Measurements from ENCODE around the gene ITPR1. TPM values are rescaled to one million over a fixed set of nuclear protein-coding genes. Genes with fewer than 3 reads are reported as not detected.
A peak's percentile ranks its signal among the peaks of the same experiment; 100 is the strongest.

Gene ITPR1
- total and polyA plus RNA-seq, 3 donors from 2014 or later = 26.5 to 129 (median 59.7) TPM

DNA sequence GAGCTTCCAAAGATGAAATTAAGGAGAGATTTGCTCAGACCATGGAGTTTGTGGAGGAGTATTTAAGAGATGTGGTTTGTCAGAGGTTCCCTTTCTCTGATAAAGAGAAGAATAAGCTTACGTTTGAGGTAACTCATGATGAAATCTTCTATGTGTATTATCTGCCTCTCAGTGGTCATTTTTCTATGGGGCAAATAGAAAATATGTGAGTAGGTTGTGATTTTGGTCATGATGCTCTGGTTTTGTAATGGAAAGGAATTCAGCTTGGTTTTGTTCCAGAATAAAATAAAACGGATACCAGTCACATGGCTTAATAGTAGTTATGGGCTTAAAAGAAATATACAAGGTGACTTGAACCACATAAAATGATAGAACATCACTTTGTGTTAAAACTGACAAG lies 181.1 kb downstream of the ITPR1 start:
- no peaks in the 10 kb centered on the region for H3K4me1 ChIP-seq
- no peak overlapping the region for H3K4me3 ChIP-seq
- H3K36me3 ChIP-seq (ENCODE audit: low read depth, missing control alignments) = no peaks in the 10 kb centered on the region
- intact Hi-C loops (cut with DNase I; ENCODE audit: low total_unique reads) = no loop called here
- DNase-seq = no peak
- WGBS, 2 donors = 38 to 46% methylated on average over 2 of the region's 2 CpGs
- peak overlapping the region in 1 of 2 donors; percentile 33 for H3K27ac ChIP-seq
- H3K27me3 ChIP-seq = no peaks in the 10 kb centered on the region
- no peaks in the 10 kb centered on the region for H3K9me3 ChIP-seq
- no peak for TF ChIP-seq POLR2A (IDR thresholded peaks at IDR 0.05)
- TF ChIP-seq, protein P1, sequence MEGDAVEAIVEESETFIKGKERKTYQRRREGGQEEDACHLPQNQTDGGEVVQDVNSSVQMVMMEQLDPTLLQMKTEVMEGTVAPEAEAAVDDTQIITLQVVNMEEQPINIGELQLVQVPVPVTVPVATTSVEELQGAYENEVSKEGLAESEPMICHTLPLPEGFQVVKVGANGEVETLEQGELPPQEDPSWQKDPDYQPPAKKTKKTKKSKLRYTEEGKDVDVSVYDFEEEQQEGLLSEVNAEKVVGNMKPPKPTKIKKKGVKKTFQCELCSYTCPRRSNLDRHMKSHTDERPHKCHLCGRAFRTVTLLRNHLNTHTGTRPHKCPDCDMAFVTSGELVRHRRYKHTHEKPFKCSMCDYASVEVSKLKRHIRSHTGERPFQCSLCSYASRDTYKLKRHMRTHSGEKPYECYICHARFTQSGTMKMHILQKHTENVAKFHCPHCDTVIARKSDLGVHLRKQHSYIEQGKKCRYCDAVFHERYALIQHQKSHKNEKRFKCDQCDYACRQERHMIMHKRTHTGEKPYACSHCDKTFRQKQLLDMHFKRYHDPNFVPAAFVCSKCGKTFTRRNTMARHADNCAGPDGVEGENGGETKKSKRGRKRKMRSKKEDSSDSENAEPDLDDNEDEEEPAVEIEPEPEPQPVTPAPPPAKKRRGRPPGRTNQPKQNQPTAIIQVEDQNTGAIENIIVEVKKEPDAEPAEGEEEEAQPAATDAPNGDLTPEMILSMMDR (IDR thresholded peaks at IDR 0.05) = no peak

DNA sequence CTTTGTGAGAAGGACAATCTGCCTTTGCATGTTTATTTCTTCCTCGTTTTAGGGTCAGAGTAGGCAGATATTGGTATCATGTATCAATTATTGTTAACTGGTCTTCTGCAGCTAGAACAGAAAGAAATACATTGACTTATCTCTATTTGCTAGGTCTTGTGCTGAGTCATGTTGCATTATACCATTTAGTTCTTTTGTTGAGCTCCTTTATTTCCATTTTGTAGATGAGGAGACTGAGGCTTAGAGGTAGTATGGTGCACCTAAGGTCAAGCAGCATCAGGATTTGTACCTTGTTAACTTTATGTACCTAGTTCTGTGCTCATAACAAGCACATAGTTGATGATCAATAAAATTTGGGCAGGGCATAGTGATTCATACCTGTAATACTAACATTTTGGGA lies 182.6 kb downstream of the ITPR1 start:
- H3K4me1 ChIP-seq = no peaks in the 10 kb centered on the region
- H3K27me3 ChIP-seq = no peaks in the 10 kb centered on the region
- no peak overlapping the region for H3K4me3 ChIP-seq
- H3K36me3 ChIP-seq (ENCODE audit: low read depth, missing control alignments) = no peaks in the 10 kb centered on the region
- no peak for DNase-seq
- intact Hi-C loops (cut with DNase I; ENCODE audit: low total_unique reads) = no loop called here
- no peak for TF ChIP-seq POLR2A (IDR thresholded peaks at IDR 0.05)
- TF ChIP-seq, protein P1 (IDR thresholded peaks at IDR 0.05) = no peak
- 64 to 76% methylated on average over 1 of the region's 1 CpG for WGBS, 2 donors
- no peaks in the 10 kb centered on the region for H3K9me3 ChIP-seq
- no peak overlapping the region for H3K27ac ChIP-seq

DNA sequence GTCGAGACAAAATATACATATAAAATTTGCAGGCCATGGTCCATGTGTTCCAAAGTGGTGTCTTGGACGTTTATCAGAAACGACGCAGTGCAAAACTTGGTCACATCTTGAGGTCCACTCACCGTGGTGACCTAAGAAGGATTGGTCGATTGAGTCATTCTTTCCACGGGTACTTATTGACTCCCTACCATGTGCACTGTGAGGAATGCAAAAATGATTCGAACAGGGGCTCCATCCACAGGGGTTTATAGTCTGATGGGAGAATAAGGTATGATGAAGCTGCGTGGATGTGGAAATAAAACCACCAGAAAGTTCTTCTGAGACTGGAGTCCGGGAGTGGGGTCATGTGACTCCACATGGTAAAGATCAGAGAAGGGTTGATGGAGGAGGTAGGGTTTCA lies 185.2 kb downstream of the ITPR1 start:
- no peaks in the 10 kb centered on the region for H3K9me3 ChIP-seq
- H3K27me3 ChIP-seq = no peaks in the 10 kb centered on the region
- WGBS, 2 donors = 94% methylated on average over 10 of the region's 10 CpGs
- intact Hi-C loops (cut with DNase I; ENCODE audit: low total_unique reads) = no loop called here
- no peaks in the 10 kb centered on the region for H3K36me3 ChIP-seq (ENCODE audit: low read depth, missing control alignments)
- H3K4me3 ChIP-seq = no peak overlapping the region
- DNase-seq = no peak
- no peak for TF ChIP-seq POLR2A (IDR thresholded peaks at IDR 0.05)
- TF ChIP-seq, protein P1 (IDR thresholded peaks at IDR 0.05) = no peak
- no peaks in the 10 kb centered on the region for H3K4me1 ChIP-seq
- no peak overlapping the region for H3K27ac ChIP-seq

DNA sequence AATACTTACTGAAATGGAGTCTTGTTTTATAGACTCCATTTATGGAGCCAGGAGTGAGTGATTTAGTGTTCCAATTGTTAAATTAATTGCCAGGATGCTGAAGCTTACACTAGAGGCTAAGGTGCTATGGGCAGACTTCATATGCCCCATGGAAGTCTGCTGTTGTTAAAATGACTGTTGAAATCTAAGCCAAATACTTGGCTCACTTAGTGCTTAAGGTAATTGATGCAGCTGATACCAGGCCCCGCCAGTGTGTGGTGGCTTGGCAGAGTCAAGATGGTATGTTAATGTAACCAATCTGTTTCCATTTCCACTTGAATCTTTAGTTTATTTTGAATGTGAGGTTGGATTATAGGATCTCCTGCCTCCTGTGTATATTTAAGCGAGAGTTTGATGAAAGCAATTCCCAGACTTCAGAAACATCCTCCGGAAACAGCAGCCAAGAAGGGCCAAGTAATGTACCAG lies 187.1 kb downstream of the ITPR1 start:
- intact Hi-C loops (cut with DNase I; ENCODE audit: low total_unique reads) = no loop called here
- no peak overlapping the region for H3K4me3 ChIP-seq
- H3K9me3 ChIP-seq = no peaks in the 10 kb centered on the region
- 85 to 89% methylated on average over 3 of the region's 3 CpGs for WGBS, 2 donors
- no peaks in the 10 kb centered on the region for H3K36me3 ChIP-seq (ENCODE audit: low read depth, missing control alignments)
- H3K27me3 ChIP-seq = no peaks in the 10 kb centered on the region
- no peak for TF ChIP-seq POLR2A (IDR thresholded peaks at IDR 0.05)
- TF ChIP-seq, protein P1 (IDR thresholded peaks at IDR 0.05) = no peak
- H3K27ac ChIP-seq = no peak overlapping the region
- H3K4me1 ChIP-seq = no peaks in the 10 kb centered on the region
- DNase-seq = no peak

DNA sequence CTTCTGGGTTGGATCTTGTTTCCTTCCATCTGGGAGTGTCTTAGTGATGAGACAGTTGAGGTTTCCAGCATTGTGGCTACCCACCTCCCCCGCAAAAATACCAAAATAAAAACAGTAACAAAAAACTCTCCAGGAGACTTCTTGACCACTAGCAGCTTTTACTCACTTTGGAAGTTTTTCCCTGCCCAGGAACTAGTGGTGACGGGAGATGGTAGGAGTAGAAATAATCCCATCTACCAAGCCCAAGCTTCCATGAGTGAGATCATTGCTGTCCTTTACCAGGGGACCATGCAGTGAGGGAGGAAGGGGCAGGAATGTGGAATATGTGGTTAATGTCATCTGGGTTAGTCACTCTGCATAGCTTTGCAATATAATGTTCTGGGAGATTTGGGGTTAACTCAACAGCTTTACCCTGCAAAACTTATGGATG lies 187.7 kb downstream of the ITPR1 start:
- H3K9me3 ChIP-seq = no peaks in the 10 kb centered on the region
- 90 to 97% methylated on average over 2 of the region's 2 CpGs for WGBS, 2 donors
- no peaks in the 10 kb centered on the region for H3K36me3 ChIP-seq (ENCODE audit: low read depth, missing control alignments)
- no peaks in the 10 kb centered on the region for H3K4me1 ChIP-seq
- intact Hi-C loops (cut with DNase I; ENCODE audit: low total_unique reads) = no loop called here
- H3K27ac ChIP-seq = no peak overlapping the region
- H3K27me3 ChIP-seq = no peaks in the 10 kb centered on the region
- TF ChIP-seq POLR2A (IDR thresholded peaks at IDR 0.05) = no peak
- TF ChIP-seq, protein P1 (IDR thresholded peaks at IDR 0.05) = no peak
- DNase-seq = no peak
- H3K4me3 ChIP-seq = no peak overlapping the region
